HepG2 (cell line): ENCODE data around the gene GSK3B. TPM values are rescaled to one million over a fixed set of nuclear protein-coding genes. Genes with fewer than 3 reads are reported as not detected.
A peak's percentile ranks its signal among the peaks of the same experiment; 100 is the strongest.

Experiments used
- CEBPG ChIP-seq: IDR thresholded peaks from 2 replicates; pipeline ENCODE4 v1.6.1; 2016
- ELF1 ChIP-seq: sonication (generic); formaldehyde crosslinking; IDR thresholded peaks from 2 replicates; pipeline ENCODE4 v1.4.0; 2020; ENCODE audit warnings: missing genetic modification reagents
- JUND ChIP-seq: sonication (generic); formaldehyde crosslinking; IDR thresholded peaks from 2 replicates; pipeline ENCODE4 v1.8.0; 2022; ENCODE audit warnings: mild to moderate bottlenecking, missing genetic modification reagents
- MXD4 ChIP-seq: IDR thresholded peaks from 2 replicates; pipeline ENCODE4 v1.6.1; 2016; ENCODE audit warnings: mild to moderate bottlenecking, missing biosample characterization, missing genetic modification reagents
- NAIF1 ChIP-seq: sonication (generic); formaldehyde crosslinking; IDR thresholded peaks from 2 replicates; pipeline ENCODE4 v1.5.0; 2020; ENCODE audit warnings: mild to moderate bottlenecking, missing genetic modification reagents, borderline replicate concordance
- PPARG ChIP-seq: conservative IDR thresholded peaks from 2 replicates; pipeline ENCODE4 v1.6.1; 2016; ENCODE audit warnings: missing biosample characterization, missing genetic modification reagents
- PRPF4 ChIP-seq: fragments of 200-400 bp; formaldehyde crosslinking; IDR thresholded peaks from 2 replicates; pipeline ENCODE4 v1.6.1; 2016; ENCODE audit warnings: low read length, low read depth; ENCODE audit not compliant: poor library complexity, severe bottlenecking
- SP2 ChIP-seq: sonication (generic); formaldehyde crosslinking; IDR thresholded peaks from 2 replicates; pipeline ENCODE4 v1.5.1; 2020; ENCODE audit warnings: mild to moderate bottlenecking, missing genetic modification reagents
- SRF ChIP-seq: IDR thresholded peaks from 2 replicates; pipeline ENCODE4 v1.6.1; 2011; ENCODE audit warnings: mild to moderate bottlenecking, low read depth, low read length, moderate library complexity
- ZIK1 ChIP-seq: sonication (generic); formaldehyde crosslinking; IDR thresholded peaks from 2 replicates; pipeline ENCODE4 v1.5.0; 2020; ENCODE audit warnings: mild to moderate bottlenecking, low read depth, missing genetic modification reagents, borderline replicate concordance
- ZNF17 ChIP-seq: sonication (generic); formaldehyde crosslinking; IDR thresholded peaks from 2 replicates; pipeline ENCODE4 v1.5.0; 2020; ENCODE audit warnings: mild to moderate bottlenecking, missing genetic modification reagents
- ZNF207 ChIP-seq: fragments of 450-650 bp; IDR thresholded peaks from 2 replicates; pipeline ENCODE4 v1.6.1; 2016; ENCODE audit warnings: antibody characterized with exemption, borderline replicate concordance
- ZNF260 ChIP-seq: sonication (generic); formaldehyde crosslinking; IDR thresholded peaks from 2 replicates; pipeline ENCODE4 v1.4.0; 2020; ENCODE audit warnings: missing genetic modification reagents, low read depth, mild to moderate bottlenecking, borderline replicate concordance
- ZNF264 ChIP-seq: sonication (generic); formaldehyde crosslinking; IDR thresholded peaks from 2 replicates; pipeline ENCODE4 v1.4.0; 2020; ENCODE audit warnings: missing genetic modification reagents
- ZNF549 ChIP-seq: sonication (generic); formaldehyde crosslinking; IDR thresholded peaks from 2 replicates; pipeline ENCODE4 v1.5.0; 2020; ENCODE audit warnings: missing genetic modification reagents
- polyA plus RNA-seq, 8 experiments: library from polyadenylated mRNA; depleted of rRNA in 3 of 8; stranded (reverse) in 7 of 8; unstranded in 1 of 8; fragments of >200 nt; fragmentation: Illumina TruSeq in 4 of 8; extraction: Trizol in 4 of 8; gene quantifications; 2 replicates each; pipeline versions ENCODE4 v1.2.1 to v1.2.3, GENCODE V29; 2011 to 2016; ENCODE audit warnings: low read depth in 4 of 8, missing spikeins in 1 of 8, mixed read lengths in 1 of 8; ENCODE audit not compliant: insufficient read depth in 1 of 8
- total RNA-seq, 5 experiments: library from RNA; depleted of rRNA; stranded (reverse); fragments of >200 nt; fragmentation: Illumina TruSeq; extraction: Trizol; gene quantifications; 2 replicates each; pipeline ENCODE4 v1.2.3, GENCODE V29; 2016; ENCODE audit warnings: low read depth in 1 of 5
- TF ChIP-seq, protein P1 (sequence below): sonication (generic); formaldehyde crosslinking; IDR thresholded peaks from 2 replicates; pipeline ENCODE4 v1.5.0; 2020; ENCODE audit warnings: missing genetic modification reagents
- TF ChIP-seq, protein P2 (sequence below): sonication (generic); formaldehyde crosslinking; IDR thresholded peaks from 2 replicates; pipeline ENCODE4 v1.4.0; 2020; ENCODE audit warnings: missing genetic modification reagents, borderline replicate concordance
- TF ChIP-seq, protein P3 (sequence below): sonication (generic); formaldehyde crosslinking; conservative IDR thresholded peaks from 2 replicates; pipeline ENCODE4 v1.8.0; 2022; ENCODE audit warnings: mild to moderate bottlenecking, moderate library complexity, missing genetic modification reagents
- TF ChIP-seq, protein P4 (sequence below): sonication (generic); formaldehyde crosslinking; IDR thresholded peaks from 2 replicates; pipeline ENCODE4 v1.4.0; 2020; ENCODE audit warnings: mild to moderate bottlenecking, missing genetic modification reagents

The GSK3B gene
- total and polyA plus RNA-seq, 2 of the 13 experiments (the other 11 are each of a cell fraction or from before 2014, with no cell fraction given) = 22.3 to 30.1 TPM

GRCh38 chr3:119825820-119826219, 268.4 kb downstream of the GSK3B start (continued):
- TF ChIP-seq, protein P1, sequence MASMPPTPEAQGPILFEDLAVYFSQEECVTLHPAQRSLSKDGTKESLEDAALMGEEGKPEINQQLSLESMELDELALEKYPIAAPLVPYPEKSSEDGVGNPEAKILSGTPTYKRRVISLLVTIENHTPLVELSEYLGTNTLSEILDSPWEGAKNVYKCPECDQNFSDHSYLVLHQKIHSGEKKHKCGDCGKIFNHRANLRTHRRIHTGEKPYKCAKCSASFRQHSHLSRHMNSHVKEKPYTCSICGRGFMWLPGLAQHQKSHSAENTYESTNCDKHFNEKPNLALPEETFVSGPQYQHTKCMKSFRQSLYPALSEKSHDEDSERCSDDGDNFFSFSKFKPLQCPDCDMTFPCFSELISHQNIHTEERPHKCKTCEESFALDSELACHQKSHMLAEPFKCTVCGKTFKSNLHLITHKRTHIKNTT = no peak
- TF ChIP-seq JUND (CRISPR knock-in tag) (no peak), MXD4 (CRISPR knock-in tag) (peak; percentile 61; the same call in 1 of the 2 replicates), ZNF207 (no peak), ZNF260 (CRISPR knock-in tag) (no peak), SP2 (CRISPR knock-in tag) (no peak), PPARG (CRISPR knock-in tag) (peak; percentile 55; the same call in 1 of the 2 replicates), ELF1 (no peak), ZNF549 (CRISPR knock-in tag) (no peak), ZNF17 (CRISPR knock-in tag) (no peak), NAIF1 (CRISPR knock-in tag) (no peak), SRF (no peak), ZIK1 (CRISPR knock-in tag) (no peak), CEBPG (no peak; the same call in 1 of the 2 replicates), ZNF264 (0 out of 2 replicates have a peak, but pooled peaks have one; percentile 41), PRPF4 (no peak)
- TF ChIP-seq, protein P2, sequence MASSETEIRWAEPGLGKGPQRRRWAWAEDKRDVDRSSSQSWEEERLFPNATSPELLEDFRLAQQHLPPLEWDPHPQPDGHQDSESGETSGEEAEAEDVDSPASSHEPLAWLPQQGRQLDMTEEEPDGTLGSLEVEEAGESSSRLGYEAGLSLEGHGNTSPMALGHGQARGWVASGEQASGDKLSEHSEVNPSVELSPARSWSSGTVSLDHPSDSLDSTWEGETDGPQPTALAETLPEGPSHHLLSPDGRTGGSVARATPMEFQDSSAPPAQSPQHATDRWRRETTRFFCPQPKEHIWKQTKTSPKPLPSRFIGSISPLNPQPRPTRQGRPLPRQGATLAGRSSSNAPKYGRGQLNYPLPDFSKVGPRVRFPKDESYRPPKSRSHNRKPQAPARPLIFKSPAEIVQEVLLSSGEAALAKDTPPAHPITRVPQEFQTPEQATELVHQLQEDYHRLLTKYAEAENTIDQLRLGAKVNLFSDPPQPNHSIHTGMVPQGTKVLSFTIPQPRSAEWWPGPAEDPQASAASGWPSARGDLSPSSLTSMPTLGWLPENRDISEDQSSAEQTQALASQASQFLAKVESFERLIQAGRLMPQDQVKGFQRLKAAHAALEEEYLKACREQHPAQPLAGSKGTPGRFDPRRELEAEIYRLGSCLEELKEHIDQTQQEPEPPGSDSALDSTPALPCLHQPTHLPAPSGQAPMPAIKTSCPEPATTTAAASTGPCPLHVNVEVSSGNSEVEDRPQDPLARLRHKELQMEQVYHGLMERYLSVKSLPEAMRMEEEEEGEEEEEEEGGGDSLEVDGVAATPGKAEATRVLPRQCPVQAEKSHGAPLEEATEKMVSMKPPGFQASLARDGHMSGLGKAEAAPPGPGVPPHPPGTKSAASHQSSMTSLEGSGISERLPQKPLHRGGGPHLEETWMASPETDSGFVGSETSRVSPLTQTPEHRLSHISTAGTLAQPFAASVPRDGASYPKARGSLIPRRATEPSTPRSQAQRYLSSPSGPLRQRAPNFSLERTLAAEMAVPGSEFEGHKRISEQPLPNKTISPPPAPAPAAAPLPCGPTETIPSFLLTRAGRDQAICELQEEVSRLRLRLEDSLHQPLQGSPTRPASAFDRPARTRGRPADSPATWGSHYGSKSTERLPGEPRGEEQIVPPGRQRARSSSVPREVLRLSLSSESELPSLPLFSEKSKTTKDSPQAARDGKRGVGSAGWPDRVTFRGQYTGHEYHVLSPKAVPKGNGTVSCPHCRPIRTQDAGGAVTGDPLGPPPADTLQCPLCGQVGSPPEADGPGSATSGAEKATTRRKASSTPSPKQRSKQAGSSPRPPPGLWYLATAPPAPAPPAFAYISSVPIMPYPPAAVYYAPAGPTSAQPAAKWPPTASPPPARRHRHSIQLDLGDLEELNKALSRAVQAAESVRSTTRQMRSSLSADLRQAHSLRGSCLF = no peak
- TF ChIP-seq, protein P3, sequence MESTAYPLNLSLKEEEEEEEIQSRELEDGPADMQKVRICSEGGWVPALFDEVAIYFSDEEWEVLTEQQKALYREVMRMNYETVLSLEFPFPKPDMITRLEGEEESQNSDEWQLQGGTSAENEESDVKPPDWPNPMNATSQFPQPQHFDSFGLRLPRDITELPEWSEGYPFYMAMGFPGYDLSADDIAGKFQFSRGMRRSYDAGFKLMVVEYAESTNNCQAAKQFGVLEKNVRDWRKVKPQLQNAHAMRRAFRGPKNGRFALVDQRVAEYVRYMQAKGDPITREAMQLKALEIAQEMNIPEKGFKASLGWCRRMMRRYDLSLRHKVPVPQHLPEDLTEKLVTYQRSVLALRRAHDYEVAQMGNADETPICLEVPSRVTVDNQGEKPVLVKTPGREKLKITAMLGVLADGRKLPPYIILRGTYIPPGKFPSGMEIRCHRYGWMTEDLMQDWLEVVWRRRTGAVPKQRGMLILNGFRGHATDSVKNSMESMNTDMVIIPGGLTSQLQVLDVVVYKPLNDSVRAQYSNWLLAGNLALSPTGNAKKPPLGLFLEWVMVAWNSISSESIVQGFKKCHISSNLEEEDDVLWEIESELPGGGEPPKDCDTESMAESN (CRISPR knock-in tag) = no peak
- TF ChIP-seq, protein P4, sequence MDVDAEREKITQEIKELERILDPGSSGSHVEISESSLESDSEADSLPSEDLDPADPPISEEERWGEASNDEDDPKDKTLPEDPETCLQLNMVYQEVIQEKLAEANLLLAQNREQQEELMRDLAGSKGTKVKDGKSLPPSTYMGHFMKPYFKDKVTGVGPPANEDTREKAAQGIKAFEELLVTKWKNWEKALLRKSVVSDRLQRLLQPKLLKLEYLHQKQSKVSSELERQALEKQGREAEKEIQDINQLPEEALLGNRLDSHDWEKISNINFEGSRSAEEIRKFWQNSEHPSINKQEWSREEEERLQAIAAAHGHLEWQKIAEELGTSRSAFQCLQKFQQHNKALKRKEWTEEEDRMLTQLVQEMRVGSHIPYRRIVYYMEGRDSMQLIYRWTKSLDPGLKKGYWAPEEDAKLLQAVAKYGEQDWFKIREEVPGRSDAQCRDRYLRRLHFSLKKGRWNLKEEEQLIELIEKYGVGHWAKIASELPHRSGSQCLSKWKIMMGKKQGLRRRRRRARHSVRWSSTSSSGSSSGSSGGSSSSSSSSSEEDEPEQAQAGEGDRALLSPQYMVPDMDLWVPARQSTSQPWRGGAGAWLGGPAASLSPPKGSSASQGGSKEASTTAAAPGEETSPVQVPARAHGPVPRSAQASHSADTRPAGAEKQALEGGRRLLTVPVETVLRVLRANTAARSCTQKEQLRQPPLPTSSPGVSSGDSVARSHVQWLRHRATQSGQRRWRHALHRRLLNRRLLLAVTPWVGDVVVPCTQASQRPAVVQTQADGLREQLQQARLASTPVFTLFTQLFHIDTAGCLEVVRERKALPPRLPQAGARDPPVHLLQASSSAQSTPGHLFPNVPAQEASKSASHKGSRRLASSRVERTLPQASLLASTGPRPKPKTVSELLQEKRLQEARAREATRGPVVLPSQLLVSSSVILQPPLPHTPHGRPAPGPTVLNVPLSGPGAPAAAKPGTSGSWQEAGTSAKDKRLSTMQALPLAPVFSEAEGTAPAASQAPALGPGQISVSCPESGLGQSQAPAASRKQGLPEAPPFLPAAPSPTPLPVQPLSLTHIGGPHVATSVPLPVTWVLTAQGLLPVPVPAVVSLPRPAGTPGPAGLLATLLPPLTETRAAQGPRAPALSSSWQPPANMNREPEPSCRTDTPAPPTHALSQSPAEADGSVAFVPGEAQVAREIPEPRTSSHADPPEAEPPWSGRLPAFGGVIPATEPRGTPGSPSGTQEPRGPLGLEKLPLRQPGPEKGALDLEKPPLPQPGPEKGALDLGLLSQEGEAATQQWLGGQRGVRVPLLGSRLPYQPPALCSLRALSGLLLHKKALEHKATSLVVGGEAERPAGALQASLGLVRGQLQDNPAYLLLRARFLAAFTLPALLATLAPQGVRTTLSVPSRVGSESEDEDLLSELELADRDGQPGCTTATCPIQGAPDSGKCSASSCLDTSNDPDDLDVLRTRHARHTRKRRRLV (CRISPR knock-in tag) = no peak
